ENCODE measurements around the gene PCDH8.

The PCDH8 gene

DNA sequence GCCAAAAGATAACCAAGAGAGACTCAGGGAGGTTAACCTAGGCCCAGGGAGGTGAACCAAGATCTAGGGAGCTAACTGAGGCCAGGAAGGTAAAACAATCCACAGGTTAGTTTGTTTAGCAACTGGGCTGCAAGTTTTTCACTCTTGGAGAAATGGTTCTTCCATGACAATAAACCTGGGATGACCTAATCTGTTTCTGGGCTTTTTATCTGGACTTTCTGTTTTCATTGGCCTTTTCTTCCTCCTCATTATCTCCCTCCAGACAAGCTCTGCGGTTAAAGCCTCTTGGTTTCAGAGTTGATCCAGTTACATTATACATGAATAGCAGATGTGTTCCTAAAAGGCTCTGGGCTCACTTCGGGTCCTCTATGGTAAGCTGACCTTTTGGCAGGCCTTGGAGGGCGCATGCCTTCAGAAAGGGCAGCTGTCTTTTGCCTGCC is 44.2 kb downstream of the PCDH8 start:
- TF ChIP-seq, protein P1, sequence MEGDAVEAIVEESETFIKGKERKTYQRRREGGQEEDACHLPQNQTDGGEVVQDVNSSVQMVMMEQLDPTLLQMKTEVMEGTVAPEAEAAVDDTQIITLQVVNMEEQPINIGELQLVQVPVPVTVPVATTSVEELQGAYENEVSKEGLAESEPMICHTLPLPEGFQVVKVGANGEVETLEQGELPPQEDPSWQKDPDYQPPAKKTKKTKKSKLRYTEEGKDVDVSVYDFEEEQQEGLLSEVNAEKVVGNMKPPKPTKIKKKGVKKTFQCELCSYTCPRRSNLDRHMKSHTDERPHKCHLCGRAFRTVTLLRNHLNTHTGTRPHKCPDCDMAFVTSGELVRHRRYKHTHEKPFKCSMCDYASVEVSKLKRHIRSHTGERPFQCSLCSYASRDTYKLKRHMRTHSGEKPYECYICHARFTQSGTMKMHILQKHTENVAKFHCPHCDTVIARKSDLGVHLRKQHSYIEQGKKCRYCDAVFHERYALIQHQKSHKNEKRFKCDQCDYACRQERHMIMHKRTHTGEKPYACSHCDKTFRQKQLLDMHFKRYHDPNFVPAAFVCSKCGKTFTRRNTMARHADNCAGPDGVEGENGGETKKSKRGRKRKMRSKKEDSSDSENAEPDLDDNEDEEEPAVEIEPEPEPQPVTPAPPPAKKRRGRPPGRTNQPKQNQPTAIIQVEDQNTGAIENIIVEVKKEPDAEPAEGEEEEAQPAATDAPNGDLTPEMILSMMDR (IDR thresholded peaks at IDR 0.05; ENCODE audit: low read depth, low read length): no peak
- no peaks in the 10 kb centered on the region for H3K4me1 ChIP-seq
- no peaks in the 10 kb centered on the region; the same call in 1 of the 2 replicates for H3K27me3 ChIP-seq
- no peak overlapping the region for H3K4me3 ChIP-seq (ENCODE audit: low read depth, low read length)
- H3K9me3 ChIP-seq: no peaks in the 10 kb centered on the region
- no peak for DNase-seq
- no peaks in the 10 kb centered on the region for H3K36me3 ChIP-seq

DNA sequence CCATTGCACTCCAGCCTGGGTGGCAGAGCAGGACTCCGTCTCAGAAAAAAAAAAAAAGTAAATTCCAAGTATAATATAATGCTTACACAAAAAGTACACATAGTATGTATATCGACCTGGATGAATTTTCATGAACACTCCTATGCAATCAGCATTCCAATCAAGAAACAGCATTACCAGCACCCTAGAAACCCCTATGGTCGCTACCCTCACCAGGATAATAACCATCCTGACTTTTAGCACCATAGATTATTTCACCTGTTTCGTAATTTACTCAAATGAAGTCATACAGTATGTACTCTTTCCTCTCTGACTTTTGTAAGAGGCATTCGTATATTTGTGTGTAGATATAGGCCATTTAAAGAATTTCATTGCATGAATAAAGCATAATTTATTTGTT is 47.6 kb downstream of the PCDH8 start:
- no peaks in the 10 kb centered on the region for H3K36me3 ChIP-seq
- no peak for DNase-seq
- H3K27me3 ChIP-seq: no peaks in the 10 kb centered on the region; the same call in 1 of the 2 replicates
- H3K4me3 ChIP-seq (ENCODE audit: low read depth, low read length): no peak overlapping the region
- H3K9me3 ChIP-seq: no peaks in the 10 kb centered on the region
- H3K4me1 ChIP-seq: no peaks in the 10 kb centered on the region
- TF ChIP-seq, protein P1 (IDR thresholded peaks at IDR 0.05; ENCODE audit: low read depth, low read length): no peak

DNA sequence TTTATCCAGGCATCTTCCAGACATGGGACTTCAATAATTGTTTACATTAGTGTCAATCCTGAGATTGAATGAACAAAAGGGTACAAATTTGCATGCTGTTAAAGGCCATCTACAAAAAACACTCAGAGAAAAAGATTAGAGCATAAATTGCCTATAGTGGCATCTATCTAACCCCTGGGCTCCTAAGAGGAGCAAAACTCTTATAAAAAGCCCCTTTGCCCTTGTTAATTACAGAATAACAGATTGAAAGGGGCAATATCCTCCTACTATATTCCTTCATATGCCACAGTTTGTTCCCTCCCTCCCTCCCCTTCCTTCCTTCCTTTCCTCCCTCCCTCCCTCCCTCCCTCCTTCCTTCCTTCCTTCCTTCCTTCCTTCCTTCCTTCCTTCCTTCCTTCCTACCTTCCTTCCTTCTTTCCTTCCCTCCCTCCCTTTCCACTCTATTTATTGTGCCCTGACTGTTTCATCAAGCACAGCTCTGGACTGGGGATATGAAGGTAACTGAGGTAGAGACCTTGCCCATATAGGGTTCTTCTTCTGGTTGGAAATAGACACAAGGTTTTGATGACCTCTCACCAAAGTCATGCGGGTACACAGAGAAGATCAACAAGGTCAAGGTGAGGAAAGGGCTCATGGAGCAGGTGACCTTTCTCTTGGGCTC is 49.5 kb downstream of the PCDH8 start:
- Histone ChIP-seq H3K4me3 (ENCODE audit: low read depth, low read length) (no peak overlapping the region), H3K4me1 (no peaks in the 10 kb centered on the region), H3K9me3 (no peaks in the 10 kb centered on the region), H3K36me3 (no peaks in the 10 kb centered on the region), H3K27me3 (no peaks in the 10 kb centered on the region)
- TF ChIP-seq, protein P1 (IDR thresholded peaks at IDR 0.05; ENCODE audit: low read depth, low read length): no peak
- DNase-seq: no peak

DNA sequence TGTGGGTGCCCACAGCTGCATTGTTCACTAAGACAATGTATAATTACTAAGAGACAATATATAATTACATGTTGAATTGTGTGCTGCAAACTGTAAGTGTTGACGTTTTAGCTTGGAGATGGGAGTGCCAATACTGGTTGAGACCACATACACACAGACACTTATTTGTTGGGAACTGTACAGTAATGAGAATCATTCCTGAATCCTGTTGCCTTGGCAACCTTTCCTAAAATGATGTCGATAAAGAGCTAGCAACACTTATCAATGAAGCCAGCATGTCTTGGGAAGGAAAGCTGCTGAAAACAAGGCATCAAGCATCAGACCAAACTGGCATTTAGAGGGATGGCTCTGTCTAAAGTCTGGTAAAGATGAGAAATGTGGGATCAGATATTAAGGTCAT is 51.3 kb downstream of the PCDH8 start:
- no peaks in the 10 kb centered on the region for H3K36me3 ChIP-seq
- H3K4me3 ChIP-seq (ENCODE audit: low read depth, low read length): no peak overlapping the region
- TF ChIP-seq, protein P1 (IDR thresholded peaks at IDR 0.05; ENCODE audit: low read depth, low read length): no peak
- no peaks in the 10 kb centered on the region for H3K9me3 ChIP-seq
- H3K27me3 ChIP-seq: no peaks in the 10 kb centered on the region
- no peak for DNase-seq
- H3K4me1 ChIP-seq: no peaks in the 10 kb centered on the region

DNA sequence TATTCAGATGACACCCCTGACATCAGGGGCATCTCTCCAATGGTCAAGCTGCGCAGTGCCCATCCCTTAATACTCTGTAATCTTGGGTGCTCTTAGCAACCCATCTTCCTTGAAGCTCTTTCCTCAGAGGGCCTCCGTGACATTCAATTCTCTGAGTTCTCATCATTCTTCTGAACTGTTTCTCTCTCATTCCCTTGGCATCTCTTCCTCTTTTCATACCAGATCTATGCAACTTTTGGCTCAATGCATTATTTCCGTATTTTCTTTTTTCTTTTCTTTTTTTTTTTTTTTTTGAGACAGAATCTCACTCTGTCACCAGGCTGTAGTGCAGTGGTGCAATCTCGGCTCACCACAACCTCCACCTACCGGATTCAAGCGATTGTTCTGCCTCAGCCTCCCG is 53.9 kb downstream of the PCDH8 start:
- TF ChIP-seq, protein P1 (IDR thresholded peaks at IDR 0.05; ENCODE audit: low read depth, low read length): no peak
- Histone ChIP-seq H3K4me1 (no peaks in the 10 kb centered on the region), H3K27me3 (no peaks in the 10 kb centered on the region), H3K36me3 (no peaks in the 10 kb centered on the region), H3K4me3 (ENCODE audit: low read depth, low read length) (no peak overlapping the region), H3K9me3 (no peaks in the 10 kb centered on the region)
- no peak for DNase-seq

DNA sequence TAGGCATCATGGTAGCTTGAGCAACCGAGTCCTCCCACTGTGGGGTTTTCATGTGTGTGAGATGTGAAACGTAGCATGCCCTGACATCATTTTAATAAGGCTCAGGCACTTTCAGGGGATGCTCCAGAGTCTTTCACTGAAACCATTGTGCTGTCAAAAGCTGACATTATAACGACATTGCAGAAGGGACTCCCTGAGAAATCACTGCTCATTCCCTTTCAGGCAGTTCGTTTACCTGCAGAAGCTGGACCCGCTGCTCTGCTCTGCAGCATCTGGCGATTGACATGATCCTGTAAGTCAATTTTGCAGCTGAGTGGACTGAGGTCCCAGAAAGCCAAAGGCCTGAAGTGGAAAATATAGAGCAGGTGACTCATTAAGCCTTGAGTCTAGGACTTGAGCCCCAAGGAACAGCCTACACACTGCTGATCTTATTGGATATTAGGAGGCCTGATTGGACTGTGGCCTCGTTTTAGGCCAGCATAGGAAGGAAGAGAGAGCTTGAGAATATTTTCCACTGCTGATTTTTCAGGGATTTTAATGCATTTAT is 54.9 kb downstream of the PCDH8 start:
- TF ChIP-seq, protein P1 (IDR thresholded peaks at IDR 0.05; ENCODE audit: low read depth, low read length): no peak
- H3K4me3 ChIP-seq (ENCODE audit: low read depth, low read length): no peak overlapping the region
- H3K27me3 ChIP-seq: no peaks in the 10 kb centered on the region
- no peaks in the 10 kb centered on the region for H3K36me3 ChIP-seq
- DNase-seq: no peak
- no peaks in the 10 kb centered on the region for H3K9me3 ChIP-seq
- H3K4me1 ChIP-seq: no peaks in the 10 kb centered on the region

Measured in BE2C (cell line).